Choroid plexus epithelial cell (primary cell): ENCODE results near the gene COL6A1.

Source experiments
- DNase-seq: peaks from one replicate; pipeline ENCODE4 v3.0.0-alpha.2; 2010; ENCODE audit warnings: low read depth
- H3K4me3 ChIP-seq: 2 replicates; pipeline ENCODE4 v1.5.1; 2011; ENCODE audit warnings: low read depth, mild to moderate bottlenecking, control low read depth, low read length, moderate library complexity
- TF ChIP-seq, protein P1 (sequence below): conservative IDR thresholded peaks from 2 replicates; pipeline ENCODE4 v1.5.1; 2011; ENCODE audit warnings: low read depth, mild to moderate bottlenecking, control low read depth, inconsistent platforms, low read length, moderate library complexity

COL6A1 gene

DNA sequence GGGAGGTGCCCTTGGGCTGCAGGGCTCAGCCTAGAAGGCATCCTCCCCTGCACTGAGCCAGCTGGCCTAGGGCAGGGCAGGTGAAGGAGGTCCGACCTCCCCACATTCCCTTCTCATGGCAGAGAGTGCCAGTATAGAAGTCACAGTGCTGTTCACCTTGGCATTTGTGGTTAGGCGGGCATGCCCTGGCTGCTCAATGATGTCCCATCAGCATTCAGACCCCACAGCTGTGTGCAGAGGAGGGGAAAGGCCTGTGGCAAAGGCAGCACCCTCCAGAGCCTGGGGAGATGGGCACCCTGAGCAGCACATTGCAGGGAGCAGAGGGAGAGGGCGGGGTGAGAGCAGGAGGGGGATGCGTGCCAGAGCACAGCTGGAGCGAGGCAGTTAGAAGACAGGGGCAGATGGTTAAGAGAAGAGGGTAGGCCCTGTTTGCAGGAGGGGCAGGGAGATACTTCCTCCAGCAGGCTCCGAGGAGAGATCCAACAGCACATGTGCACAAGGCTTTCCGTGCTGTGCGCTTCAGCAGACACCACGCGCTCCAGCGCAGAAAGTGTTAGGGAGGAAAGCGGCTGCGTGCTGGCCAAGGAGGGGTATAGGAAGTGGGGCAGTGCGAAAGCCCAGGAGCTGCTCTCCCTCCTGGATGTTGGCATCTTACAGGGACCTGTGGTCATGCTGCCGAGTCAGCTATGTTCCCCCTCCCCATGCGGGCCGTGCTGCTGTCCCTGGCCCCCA is 43.7 kb upstream of the COL6A1 start:
- H3K4me3 ChIP-seq, result no peak overlapping the region
- TF ChIP-seq, protein P1, sequence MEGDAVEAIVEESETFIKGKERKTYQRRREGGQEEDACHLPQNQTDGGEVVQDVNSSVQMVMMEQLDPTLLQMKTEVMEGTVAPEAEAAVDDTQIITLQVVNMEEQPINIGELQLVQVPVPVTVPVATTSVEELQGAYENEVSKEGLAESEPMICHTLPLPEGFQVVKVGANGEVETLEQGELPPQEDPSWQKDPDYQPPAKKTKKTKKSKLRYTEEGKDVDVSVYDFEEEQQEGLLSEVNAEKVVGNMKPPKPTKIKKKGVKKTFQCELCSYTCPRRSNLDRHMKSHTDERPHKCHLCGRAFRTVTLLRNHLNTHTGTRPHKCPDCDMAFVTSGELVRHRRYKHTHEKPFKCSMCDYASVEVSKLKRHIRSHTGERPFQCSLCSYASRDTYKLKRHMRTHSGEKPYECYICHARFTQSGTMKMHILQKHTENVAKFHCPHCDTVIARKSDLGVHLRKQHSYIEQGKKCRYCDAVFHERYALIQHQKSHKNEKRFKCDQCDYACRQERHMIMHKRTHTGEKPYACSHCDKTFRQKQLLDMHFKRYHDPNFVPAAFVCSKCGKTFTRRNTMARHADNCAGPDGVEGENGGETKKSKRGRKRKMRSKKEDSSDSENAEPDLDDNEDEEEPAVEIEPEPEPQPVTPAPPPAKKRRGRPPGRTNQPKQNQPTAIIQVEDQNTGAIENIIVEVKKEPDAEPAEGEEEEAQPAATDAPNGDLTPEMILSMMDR, result no peak
- no peak for DNase-seq

DNA sequence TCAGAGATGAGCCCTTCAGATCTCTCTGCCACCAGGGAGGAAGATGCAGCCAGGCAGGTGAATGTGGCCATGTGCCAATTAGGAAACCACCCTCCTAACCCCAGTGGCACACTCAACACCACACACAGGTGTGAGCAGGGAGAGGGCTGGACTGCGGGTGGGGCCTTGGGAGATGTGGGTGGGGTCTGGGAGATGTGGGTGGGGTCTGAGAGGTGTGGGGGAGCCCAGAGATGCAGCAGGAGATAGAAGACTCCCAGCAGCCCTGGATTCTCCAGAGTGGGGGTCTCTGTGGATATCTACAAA is 43.2 kb upstream of the COL6A1 start:
- TF ChIP-seq, protein P1, result no peak
- no peak for DNase-seq

DNA sequence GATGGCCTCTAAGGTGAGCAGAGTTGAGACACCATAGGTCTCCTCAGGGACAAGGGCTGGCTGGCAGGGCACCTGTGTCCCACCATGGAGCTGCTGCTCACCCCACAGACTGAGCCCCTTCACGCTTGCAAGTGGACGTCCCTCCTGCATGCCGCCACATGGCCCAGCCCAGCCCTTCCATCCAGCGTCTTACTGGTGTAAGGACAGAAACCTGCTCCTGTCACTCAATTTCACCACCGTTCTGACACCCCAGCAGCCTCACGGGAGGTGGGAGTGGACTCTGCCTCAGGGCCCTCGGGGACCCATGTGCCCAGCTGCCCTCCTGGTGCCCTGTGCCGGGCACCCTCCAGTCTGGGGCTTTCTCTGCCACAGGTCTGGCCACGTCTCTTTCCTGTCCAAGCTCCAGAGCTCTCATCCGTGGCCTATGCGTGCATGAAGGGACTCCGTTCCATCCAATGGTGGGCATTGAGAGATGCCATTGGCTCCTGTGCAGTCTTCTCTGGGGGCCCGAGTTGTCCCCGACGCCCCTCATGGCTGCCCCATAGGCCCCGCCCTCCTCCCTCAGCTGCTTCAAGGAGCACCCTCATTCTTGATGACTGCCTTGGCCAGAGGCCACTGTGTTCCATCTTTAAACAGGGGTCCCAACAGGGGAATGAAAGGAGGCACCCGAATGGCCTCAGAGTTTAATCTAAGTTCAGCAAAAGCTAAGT is 42.6 kb upstream of the COL6A1 start:
- H3K4me3 ChIP-seq, result no peak overlapping the region
- TF ChIP-seq, protein P1, result no peak
- no peak for DNase-seq

More for the DNA sequence above, 43.2 kb upstream of the COL6A1 start:
- H3K4me3 ChIP-seq, result no peak overlapping the region

DNA sequence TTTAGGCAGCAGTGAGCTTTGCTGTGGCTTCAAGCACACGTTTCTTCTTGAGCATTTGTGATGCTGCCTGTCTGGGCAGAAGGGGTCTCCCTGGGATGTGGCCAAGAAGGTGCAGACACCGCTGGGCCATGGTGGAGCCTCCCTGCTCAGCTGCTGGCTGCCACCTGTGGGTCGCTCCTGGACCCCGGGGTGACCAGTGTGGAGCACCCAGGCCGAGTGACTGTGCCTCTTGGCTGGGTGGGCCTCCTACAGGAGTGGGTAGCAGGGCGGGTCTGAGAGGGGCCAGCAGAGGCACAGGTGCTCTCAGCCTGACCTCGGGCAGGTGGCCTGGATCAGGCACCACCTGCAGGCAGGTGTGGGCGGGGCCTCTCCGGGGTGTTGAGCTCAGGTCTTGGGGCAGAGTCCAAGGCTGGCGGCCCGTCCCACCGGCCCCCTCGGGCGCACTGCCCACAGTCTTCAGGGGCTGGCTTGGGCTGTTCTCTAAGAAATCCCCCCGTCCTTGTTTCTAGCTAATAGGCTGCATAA is 42.0 kb upstream of the COL6A1 start:
- H3K4me3 ChIP-seq, result no peak overlapping the region
- TF ChIP-seq, protein P1, result no peak
- no peak for DNase-seq

DNA sequence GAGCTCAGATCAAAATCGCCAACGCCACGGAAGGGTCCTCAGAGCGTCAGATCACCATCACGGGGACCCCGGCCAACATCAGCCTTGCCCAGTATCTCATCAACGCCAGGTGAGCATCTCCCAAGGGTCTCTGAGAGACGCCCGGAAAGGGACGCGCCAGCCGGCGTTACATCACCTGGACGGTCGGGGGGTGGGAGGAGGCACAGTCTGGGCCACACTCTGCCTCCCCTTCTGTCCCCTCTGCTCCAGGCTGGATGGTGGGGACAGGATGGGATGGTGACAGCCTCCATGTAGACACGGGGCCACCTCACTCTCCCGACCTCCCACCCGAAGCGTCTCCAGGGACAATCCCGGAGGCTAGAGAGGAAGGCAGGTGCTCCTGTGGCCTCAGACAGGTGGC is 41.5 kb upstream of the COL6A1 start:
- no peak overlapping the region for H3K4me3 ChIP-seq
- no peak for DNase-seq
- TF ChIP-seq, protein P1, result no peak

DNA sequence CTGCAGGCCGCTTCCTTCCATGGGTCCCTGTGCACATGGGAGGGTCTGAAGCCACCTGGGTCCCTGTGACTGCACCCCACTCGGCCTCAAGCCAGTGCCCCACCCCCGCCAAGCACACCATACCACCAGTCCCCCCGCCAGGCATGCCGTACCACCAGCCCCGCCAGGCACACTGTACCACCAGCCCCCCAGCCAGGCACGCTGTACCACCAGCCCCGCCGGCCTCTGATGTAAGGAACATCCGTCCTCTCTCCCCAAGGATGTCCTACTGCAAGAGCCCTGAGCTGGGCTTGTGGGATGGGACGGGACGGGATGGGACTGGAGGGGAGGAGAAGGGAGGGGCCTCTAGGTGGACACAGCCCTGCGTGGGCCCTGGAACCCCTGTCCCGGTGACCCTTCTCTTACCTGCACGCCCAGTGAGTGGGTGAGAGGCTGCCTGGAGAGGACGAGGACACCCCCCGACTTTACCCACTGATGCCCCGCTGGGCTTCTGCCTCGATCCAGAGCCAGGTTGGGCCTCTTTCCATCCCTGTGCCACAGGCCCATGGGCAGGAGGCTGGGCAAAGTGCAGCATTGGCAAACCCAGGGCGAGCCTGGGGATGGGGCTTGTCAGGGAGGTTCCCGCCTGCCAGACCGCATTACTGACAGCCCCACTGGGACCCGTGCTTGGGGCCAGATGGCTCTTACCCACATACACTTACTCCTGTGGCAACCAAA is 40.8 kb upstream of the COL6A1 start:
- TF ChIP-seq, protein P1, result no peak
- no peak for DNase-seq

More for the DNA sequence above, 40.8 kb upstream of the COL6A1 start:
- no peak overlapping the region for H3K4me3 ChIP-seq
